GM13977 (cell line): ENCODE results near the gene MEDAG.

Source experiments
- DNase-seq: peaks from one replicate; pipeline ENCODE4 v3.0.0; 2012; ENCODE audit warnings: low spot score
- CTCF ChIP-seq: IDR thresholded peaks from 2 replicates; pipeline ENCODE4 v1.5.1; 2012; ENCODE audit warnings: mild to moderate bottlenecking, control low read depth; ENCODE audit not compliant: insufficient read depth; ENCODE audit errors: extremely low read depth, missing control alignments
- in situ Hi-C: fragments of 300-500 bp; cut with MboI; formaldehyde crosslinking; loops from one replicate; pipeline ENCODE4 v1.12.0; 2022; ENCODE audit warnings: low sequenced_read_pairs, low pct_unique_long_range_greater_than_20kb, mixed read lengths, inconsistent platforms; ENCODE audit not compliant: unreplicated experiment

Gene MEDAG

GRCh38 chr13:30933354-30933670, 27.2 kb downstream of the MEDAG start:
- in situ Hi-C loops, result no loop called here
- no peak for TF ChIP-seq CTCF
- no peak for DNase-seq

GRCh38 chr13:30934381-30934780, 28.3 kb downstream of the MEDAG start:
- in situ Hi-C loops, result no loop called here
- DNase-seq, result no peak
- TF ChIP-seq CTCF, result no peak

GRCh38 chr13:30934803-30935202, 28.7 kb downstream of the MEDAG start:
- DNase-seq, result no peak
- in situ Hi-C loops, result no loop called here
- TF ChIP-seq CTCF, result no peak

- no peak for DNase-seq
- no peak for TF ChIP-seq CTCF
- in situ Hi-C loops, result no loop called here
Observed at GRCh38 chr13:30936971-30937370, 30.9 kb downstream of the MEDAG start.

- no peak for DNase-seq
- in situ Hi-C loops, result no loop called here
- no peak for TF ChIP-seq CTCF
Observed at GRCh38 chr13:30943881-30944280, 37.8 kb downstream of the MEDAG start.

- TF ChIP-seq CTCF, result no peak
- no peak for DNase-seq
- in situ Hi-C loops, result no loop called here
Observed at GRCh38 chr13:30957258-30957943, 51.3 kb downstream of the MEDAG start.

GRCh38 chr13:30959678-30960077, 53.6 kb downstream of the MEDAG start:
- TF ChIP-seq CTCF, result no peak
- DNase-seq, result no peak
- in situ Hi-C loops, result no loop called here
